Activated B cell treated with CpG ODN at 0.5 μM for 24 hours (primary cell): ENCODE measurements around the gene TGM5. TPM values are rescaled to one million over a fixed set of nuclear protein-coding genes. Genes with fewer than 3 reads are reported as not detected.

Experiments
- ATAC-seq: fragments of 200-7000 bp; cut with Tn5 transposase; one replicate; pipeline ENCODE4 v1.10.0; 2021; ENCODE audit warnings: low read depth, mild to moderate bottlenecking, moderate library complexity
- CTCF ChIA-PET: fragments of 350-600 bp; sonication (Branson Sonifier 250); formaldehyde crosslinking; loops from one replicate; lab custom pipeline; 2021; ENCODE audit warnings: antibody characterized with exemption; lab: Charles Lee
- POLR2A ChIA-PET: fragments of 350-600 bp; sonication (Branson Sonifier 250); formaldehyde crosslinking; loops from one replicate; lab custom pipeline; 2021; ENCODE audit warnings: antibody characterized with exemption; lab: Charles Lee
- DNase-seq: peaks from one replicate; pipeline ENCODE4 v3.0.0; 2022
- H3K27ac Mint-ChIP-seq: one replicate; pipeline ENCODE4 v1.8.0; 2020; ENCODE audit warnings: mixed read lengths
- H3K27me3 Mint-ChIP-seq: one replicate; pipeline ENCODE4 v1.8.0; 2021; ENCODE audit warnings: mixed read lengths
- H3K36me3 Mint-ChIP-seq: one replicate; pipeline ENCODE4 v1.8.0; 2021; ENCODE audit warnings: low read depth, mixed read lengths
- H3K4me1 Mint-ChIP-seq: one replicate; pipeline ENCODE4 v1.8.0; 2021; ENCODE audit warnings: mixed read lengths
- H3K4me3 Mint-ChIP-seq: one replicate; pipeline ENCODE4 v1.8.0; 2020; ENCODE audit warnings: mild to moderate bottlenecking, mixed read lengths
- H3K9me3 Mint-ChIP-seq: one replicate; pipeline ENCODE4 v1.8.0; 2020; ENCODE audit warnings: mixed read lengths
- intact Hi-C: fragments of 100-400 bp; cut with micrococcal nuclease; formaldehyde crosslinking; loops from one replicate; pipeline ENCODE4 v1.15.1; 2024
- total RNA-seq: library from RNA; stranded (reverse); gene quantifications from 2 replicates; pipeline ENCODE4 v1.2.3, GENCODE V29; 2022
- TF ChIP-seq, protein P1 (sequence below): fragments of 200-600 bp; IDR thresholded peaks from one replicate; pipeline ENCODE4 v1.8.0; 2022; ENCODE audit warnings: antibody characterized with exemption, mild to moderate bottlenecking

The TGM5 gene
- total RNA-seq, 1 donor from 2014 or later: 0.11 TPM

- Mint-ChIP-seq H3K36me3 (no peaks in the 10 kb centered on the region), H3K9me3 (no peaks in the 10 kb centered on the region), H3K27me3 (peaks cover 17% of the 10 kb centered on the region), H3K4me3 (no peak overlapping the region), H3K4me1 (no peaks in the 10 kb centered on the region), H3K27ac (no peak overlapping the region)
- DNase-seq (no peak), ATAC-seq (no peak)
- ChIA-PET POLR2A (no interaction called here), CTCF (interaction anchor here (0.7 kb wide), 1 partner anchor 14 kb away, joined by 3 read pairs; no protein-coding TSS in a partner anchor)
- TF ChIP-seq, protein P1, sequence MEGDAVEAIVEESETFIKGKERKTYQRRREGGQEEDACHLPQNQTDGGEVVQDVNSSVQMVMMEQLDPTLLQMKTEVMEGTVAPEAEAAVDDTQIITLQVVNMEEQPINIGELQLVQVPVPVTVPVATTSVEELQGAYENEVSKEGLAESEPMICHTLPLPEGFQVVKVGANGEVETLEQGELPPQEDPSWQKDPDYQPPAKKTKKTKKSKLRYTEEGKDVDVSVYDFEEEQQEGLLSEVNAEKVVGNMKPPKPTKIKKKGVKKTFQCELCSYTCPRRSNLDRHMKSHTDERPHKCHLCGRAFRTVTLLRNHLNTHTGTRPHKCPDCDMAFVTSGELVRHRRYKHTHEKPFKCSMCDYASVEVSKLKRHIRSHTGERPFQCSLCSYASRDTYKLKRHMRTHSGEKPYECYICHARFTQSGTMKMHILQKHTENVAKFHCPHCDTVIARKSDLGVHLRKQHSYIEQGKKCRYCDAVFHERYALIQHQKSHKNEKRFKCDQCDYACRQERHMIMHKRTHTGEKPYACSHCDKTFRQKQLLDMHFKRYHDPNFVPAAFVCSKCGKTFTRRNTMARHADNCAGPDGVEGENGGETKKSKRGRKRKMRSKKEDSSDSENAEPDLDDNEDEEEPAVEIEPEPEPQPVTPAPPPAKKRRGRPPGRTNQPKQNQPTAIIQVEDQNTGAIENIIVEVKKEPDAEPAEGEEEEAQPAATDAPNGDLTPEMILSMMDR: no peak
- intact Hi-C loops: no loop called here
These were observed 55.4 kb downstream of the TGM5 start for GRCh38 chr15:43211224-43211735.

DNA sequence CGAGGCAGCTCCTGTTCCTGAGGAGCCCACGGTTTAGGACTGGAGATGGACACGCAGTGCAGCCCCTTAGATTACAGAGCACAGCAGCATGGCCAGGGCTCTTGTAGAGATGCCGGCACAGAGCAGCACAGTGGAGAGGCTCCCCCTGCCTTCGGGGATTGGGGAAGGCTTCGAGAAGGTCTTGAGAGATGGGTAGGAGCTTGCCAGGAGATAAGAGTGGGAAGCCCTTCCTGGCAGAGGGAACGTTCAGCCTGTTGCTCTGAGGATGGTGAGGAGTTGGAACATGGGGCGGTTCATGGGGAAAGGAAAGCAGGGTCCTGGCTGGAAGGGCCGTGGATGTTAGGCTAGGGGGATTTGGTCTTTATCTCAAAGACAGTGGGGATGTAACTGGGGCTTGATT, 55.9 kb downstream of the TGM5 start:
- H3K4me1 Mint-ChIP-seq: no peaks in the 10 kb centered on the region
- no peaks in the 10 kb centered on the region for H3K36me3 Mint-ChIP-seq
- TF ChIP-seq, protein P1: no peak
- DNase-seq: no peak
- no peak overlapping the region for H3K4me3 Mint-ChIP-seq
- ChIA-PET CTCF (interaction anchor here (0.7 kb wide), 1 partner anchor 15 kb away, joined by 3 read pairs; no protein-coding TSS in a partner anchor), POLR2A (no interaction called here)
- intact Hi-C loops: no loop called here
- H3K9me3 Mint-ChIP-seq: no peaks in the 10 kb centered on the region
- peaks cover 17% of the 10 kb centered on the region for H3K27me3 Mint-ChIP-seq
- no peak overlapping the region for H3K27ac Mint-ChIP-seq
- no peak for ATAC-seq

GRCh38 chr15:43210172-43210745, 56.5 kb downstream of the TGM5 start:
- Mint-ChIP-seq H3K36me3 (no peaks in the 10 kb centered on the region), H3K4me1 (no peaks in the 10 kb centered on the region), H3K27me3 (peaks cover 17% of the 10 kb centered on the region), H3K27ac (no peak overlapping the region), H3K9me3 (no peaks in the 10 kb centered on the region), H3K4me3 (no peak overlapping the region)
- ChIA-PET POLR2A (no interaction called here), CTCF (interaction anchor here (1.3 kb wide), 1 partner anchor 15 kb away, joined by 4 read pairs; no protein-coding TSS in a partner anchor)
- ATAC-seq (no peak), DNase-seq (no peak)
- TF ChIP-seq, protein P1: no peak
- intact Hi-C loops: no loop called here

GRCh38 chr15:43209059-43209824, 57.5 kb downstream of the TGM5 start:
- TF ChIP-seq, protein P1: no peak
- H3K36me3 Mint-ChIP-seq: no peaks in the 10 kb centered on the region
- no peaks in the 10 kb centered on the region for H3K9me3 Mint-ChIP-seq
- H3K27me3 Mint-ChIP-seq: peaks cover 17% of the 10 kb centered on the region
- intact Hi-C loops: no loop called here
- ATAC-seq (no peak), DNase-seq (no peak)
- POLR2A ChIA-PET: no interaction called here
- no peak overlapping the region for H3K27ac Mint-ChIP-seq
- CTCF ChIA-PET: interaction anchor here (1.3 kb wide), 2 partner anchors 16 to 77 kb away, joined by 3 to 4 read pairs; no protein-coding TSS in a partner anchor
- H3K4me1 Mint-ChIP-seq: peaks cover 3% of the 10 kb centered on the region
- no peak overlapping the region for H3K4me3 Mint-ChIP-seq
